GM11168 (cell line): ENCODE measurements around the gene CCDC85A.

Experiments used
- in situ Hi-C: fragments of 300-500 bp; cut with MboI; formaldehyde crosslinking; loops from one replicate; pipeline ENCODE4 v1.12.0; 2022; ENCODE audit warnings: low sequenced_read_pairs; ENCODE audit not compliant: unreplicated experiment

CCDC85A gene

DNA sequence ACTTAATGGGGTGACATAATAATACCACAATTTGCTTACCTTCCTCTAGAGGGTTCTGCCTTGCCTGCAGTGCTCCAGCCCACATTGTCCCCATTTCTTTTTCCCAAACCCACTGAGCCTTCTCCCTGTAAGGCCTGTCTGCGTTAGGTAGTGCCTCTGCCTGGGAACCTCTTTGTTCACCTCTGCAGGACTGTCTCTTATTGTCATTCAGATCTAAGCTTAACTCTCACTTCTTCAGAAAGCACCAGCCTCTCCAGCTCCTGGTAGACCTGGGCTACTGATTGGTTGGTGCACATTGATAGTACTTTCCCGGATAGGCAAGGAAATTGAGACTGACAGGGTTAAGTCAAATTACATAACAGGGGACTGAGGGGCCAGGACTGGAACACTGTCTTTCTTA lies 49.1 kb downstream of the CCDC85A start:
- in situ Hi-C loops, result no loop called here

DNA sequence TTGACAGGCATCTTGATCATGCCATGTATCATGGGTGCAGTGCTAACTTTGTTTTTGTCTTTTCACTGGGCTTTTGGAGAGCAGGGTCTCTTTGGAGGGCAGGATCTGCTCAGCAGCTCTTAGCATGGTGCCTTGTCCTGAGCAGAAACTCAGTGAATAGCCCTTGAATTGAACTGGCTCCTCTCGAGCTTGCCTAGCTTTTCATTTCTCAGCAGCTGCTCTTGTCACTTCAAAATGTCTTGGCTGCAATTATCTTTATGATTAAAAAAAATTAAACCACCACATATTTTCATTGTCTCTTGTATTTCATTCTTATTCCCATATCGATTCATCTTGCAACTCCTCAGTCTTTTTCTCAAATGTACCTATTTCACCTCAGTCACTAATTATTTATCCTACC lies 50.5 kb downstream of the CCDC85A start:
- in situ Hi-C loops, result no loop called here

DNA sequence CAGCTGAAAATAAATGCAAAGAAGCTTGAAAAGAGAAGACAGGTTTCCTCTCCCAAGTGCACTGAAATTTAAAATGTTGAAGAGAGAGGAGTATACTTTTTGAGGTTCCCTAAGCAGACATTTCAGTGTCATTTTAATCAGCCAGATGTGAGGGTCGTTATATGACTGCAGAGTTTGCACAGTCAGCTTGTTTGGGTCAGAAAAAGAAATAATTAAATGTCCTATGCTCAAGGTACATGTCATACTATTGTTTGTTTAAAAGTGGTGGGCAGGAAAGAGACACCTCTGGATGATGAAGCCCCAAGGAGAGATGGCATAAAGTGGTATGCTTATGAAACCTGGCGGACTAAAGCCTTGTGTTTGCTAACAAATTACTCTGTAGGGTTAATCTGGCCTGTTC lies 55.2 kb downstream of the CCDC85A start:
- in situ Hi-C loops, result no loop called here

DNA sequence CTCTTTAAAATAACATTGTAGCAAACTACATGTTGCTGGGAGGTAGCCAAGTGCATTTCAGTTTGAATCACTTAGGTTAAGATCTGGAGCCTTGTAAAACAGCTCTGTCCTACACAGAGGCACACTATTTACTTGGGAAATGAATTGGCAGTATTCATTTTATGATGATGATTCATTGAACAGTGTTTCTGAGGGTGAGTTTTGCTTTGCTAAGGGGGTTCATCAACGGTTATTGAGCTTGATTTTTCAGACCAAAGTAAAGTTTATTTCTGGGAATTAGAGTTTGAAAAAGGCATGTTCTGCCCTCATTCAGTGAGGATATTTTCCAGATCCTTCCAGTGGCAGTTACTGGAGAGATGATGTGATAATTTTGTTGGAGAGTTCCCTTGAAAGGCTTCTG lies 55.6 kb downstream of the CCDC85A start:
- in situ Hi-C loops, result no loop called here

DNA sequence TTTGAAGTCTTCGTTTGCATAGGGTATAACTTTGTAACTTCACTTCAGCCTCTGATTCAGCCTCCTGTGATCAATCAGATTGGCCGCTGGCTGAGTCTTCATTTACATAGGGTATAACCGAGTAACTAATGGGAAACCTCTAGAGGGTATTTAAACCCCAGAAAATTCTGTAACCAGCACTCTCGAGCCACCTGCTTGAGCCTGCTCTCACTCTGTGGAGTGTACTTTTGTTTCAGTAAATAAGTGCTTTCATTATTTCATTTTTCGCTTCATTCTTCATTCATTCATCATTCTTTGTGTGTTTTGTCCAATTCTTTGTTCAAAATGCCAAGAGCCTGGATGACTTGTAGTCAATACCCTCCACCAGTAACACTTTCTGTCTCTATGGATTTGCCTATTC lies 56.4 kb downstream of the CCDC85A start:
- in situ Hi-C loops, result no loop called here

DNA sequence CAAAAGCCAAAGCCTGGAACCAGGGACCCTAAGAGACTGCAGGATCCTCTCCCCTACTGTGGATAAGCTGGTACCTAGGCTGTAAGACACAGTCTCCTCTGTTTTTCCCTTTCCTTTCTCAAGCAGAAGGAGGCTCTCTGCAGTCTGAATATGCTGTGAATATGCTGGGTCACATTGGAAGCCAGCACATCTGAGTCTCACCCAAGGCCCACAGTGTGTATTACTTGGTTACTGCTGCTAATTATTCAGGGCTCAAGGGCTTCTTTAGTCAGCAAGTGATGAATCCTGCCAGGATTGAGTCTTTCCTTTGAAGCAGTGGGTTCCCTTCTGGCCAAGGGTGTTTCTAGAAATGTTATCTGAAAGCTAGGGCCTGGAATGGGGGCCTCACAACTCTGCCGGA lies 60.7 kb downstream of the CCDC85A start:
- in situ Hi-C loops, result no loop called here

DNA sequence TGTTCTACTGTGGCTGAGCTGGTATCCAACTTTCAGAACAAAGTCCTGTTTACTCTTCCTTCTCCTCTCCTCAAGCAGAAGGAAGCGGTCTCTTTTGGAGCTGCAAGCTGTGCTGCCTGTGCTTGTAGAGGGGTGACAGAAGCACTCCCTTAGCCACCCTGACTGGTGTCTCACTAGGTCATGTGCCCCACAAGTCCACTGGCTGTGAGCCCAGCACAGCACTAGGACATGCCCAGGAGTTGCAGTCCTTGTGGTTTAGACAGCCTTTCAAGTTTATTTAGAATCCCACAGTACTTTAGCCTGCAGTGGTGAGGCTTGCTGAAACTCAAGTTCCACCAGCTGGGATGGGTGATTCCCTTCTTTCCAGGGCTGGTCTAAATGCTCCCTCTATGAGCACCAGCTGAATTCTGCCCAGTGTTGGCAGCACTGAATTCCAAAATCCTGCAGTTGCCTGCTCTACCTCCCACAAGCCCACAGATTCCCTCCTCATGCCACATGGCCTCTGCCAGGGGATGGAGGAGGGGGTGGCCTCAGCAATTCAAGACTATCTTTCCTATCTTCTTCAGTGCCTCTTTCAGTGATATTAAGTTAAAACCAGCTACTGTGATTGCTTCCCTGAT lies 61.2 kb downstream of the CCDC85A start:
- in situ Hi-C loops, result no loop called here

DNA sequence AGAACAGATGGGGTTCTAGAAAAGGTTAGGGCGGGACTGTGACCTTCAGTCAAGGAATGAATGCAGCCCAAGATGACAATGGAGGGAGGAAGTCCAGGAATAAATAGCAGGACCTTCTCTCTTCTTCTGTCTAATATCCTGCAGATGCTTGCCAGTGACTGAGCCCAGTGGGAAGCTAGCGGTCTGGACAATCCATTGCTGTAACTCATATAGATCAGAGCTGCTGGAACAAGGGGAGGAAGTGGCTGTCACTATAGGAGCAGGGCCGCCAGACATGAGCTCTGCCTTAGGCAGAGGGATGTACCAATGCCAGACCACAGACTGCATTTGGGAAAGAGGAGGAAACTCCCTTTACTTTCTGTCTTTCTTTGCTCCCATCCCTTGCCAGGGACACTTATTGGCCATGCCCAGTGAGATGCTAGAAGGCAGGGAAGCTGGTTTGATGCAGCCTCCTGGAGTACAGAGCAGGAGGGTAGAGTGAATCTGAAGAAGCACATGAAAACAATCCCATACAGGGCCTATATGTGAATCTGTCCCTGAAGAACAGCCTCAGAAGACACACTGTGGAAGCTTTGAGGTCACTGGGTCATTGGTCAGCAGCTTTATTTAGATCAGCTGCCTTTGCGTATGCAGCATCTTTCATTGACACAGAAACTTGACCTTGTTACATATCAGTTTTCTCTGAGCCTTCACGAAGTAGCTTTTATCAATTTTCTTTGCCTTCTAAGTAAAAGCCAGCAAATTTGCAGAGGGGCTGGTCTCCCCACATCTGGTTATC lies 65.4 kb downstream of the CCDC85A start:
- in situ Hi-C loops, result no loop called here

DNA sequence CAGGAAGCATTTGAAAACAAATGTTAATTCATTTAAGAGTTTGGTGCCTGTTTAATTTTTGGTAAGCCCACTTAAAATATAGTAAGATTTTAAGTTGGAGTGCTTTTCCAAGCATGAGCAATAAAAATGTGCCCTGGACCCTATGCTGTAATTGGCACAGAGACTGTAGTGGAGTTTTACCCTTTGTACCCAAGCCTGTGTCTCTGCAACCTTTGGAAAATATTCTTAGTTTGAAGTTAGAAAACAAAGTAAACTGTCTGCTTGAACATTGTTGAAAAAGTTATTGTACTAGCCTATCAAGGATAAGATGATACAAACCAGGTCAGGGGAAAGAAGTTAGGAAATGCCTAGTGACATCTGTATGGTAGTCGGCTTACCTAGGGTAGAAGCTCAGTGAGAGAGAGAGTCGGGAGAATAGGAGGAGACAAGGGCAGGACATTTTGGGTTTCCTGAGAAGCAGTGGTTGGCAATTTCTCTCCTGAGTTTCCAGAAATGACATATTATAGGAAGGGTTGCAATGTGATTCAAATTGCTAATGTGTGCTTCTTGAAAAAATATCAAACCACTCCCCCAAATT lies 66.5 kb downstream of the CCDC85A start:
- in situ Hi-C loops, result no loop called here

DNA sequence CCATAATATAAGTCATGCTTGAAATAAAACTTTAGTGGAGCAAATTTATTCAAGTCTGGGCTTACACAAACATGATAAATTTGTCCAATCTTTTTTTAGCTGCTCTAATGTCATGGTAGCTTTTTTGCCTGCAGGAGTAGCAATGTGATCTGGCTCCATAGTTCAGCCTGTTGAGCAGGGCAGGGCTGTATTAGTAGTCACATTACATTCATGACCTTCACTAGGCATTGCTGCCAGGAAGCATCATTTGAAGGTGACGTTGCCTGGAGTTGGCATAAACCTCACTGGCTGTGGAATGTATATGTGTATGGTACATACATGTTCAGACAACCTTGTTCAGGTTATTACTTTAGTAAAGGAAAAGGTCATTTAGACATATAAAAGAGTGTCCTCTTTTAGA lies 76.6 kb downstream of the CCDC85A start:
- in situ Hi-C loops, result no loop called here

DNA sequence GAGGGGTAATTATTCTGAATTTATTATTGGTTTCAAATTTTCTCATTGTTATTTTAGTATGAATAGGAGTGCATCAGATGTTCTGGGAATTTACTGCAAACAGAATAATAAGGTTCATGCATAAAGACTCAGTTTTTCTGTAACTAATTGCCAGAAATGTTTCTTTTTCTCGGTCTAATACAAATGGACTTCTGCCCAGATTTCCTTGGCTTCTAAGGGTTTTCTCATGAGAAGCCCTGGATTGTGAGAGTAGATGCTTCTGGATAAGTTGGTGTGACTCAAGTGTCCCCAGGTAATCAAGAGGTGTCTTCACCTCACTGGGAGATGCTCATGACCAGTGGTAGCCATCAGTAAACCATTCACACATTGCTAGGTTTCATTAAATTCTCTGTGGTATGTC lies 78.5 kb downstream of the CCDC85A start:
- in situ Hi-C loops, result no loop called here

DNA sequence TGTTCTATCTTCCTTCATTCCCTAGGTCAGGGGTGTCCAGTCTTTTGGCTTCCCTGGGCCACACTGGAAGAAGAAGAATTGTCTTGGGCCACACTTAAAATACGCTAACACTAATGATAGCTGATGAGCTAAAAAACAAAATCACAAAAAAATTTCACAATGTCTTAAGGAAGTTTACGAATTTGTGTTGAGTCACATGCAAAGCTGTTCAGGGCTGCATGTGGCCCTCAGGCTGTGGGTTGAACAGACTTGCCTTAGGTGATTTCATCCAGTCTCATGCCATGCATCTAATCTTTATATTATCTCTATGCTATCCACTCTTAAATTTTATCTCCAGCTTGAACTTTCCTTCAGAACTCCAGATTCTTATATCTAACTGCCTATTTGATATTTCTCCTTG lies 80.1 kb downstream of the CCDC85A start:
- in situ Hi-C loops, result no loop called here

DNA sequence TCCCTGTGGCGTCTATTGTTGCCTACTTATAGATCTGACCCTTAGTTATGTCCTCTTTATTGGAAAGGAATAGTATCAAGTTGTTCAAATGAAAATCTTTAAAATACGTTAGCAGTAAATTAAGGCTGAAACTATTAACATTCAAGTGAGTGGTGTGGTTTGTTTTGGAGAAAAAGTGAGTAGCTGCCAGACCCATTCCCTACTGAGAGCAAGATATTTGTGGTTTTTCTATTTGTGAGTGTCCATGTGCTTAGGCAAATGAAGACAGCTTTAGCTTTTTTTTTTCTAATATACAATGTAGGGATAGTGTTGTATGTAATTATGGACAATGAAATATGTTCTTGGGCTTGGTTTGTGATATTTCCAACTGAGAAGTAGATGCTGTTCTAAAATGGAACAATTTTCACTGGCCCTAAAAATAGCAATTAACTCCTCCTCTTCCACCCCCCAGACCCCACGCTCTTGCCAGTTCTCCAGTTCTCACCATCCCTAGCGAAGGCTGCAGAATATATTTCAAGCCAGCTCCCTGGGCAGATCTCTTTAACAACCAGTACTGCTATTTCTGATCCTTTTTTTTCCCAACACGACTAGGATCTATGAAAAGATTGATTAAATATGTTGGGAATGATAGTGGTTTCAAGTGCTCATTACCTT lies 83.1 kb downstream of the CCDC85A start:
- in situ Hi-C loops, result no loop called here

DNA sequence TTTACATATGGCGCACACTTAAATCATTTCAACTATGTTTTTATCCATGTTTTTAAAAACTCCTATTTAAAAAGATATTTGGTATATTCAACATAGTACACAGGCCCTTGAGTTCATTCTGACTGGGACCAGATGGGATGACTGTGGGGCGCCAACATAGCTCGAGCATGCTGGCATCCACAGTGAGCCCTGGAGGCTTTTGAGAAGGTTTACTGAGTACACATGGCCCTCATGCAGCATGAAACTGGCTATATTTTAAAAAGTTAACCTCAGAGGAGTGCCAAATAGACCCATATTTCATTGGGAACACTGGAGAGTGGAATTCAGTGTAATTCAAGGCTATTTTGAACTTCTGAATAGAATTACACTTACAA lies 83.6 kb downstream of the CCDC85A start:
- in situ Hi-C loops, result no loop called here

DNA sequence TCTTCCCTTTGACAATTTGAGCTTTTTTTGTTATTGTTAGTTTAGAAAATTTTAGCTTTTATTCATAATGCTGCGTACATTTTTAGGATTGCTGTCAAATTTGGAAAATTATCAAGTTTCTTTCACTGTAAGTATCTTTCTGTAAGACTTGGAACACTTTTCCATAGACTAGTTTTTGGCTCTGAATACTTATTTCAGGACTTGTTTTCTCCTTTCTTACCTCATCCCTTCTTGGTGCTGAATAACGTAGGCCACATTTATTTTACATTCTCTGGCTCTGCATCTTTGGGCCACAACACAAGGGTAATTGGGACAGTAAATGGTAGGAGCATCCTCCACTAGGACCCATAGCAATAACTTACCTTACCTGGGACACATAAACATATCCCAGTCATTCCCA lies 85.1 kb downstream of the CCDC85A start:
- in situ Hi-C loops, result no loop called here

DNA sequence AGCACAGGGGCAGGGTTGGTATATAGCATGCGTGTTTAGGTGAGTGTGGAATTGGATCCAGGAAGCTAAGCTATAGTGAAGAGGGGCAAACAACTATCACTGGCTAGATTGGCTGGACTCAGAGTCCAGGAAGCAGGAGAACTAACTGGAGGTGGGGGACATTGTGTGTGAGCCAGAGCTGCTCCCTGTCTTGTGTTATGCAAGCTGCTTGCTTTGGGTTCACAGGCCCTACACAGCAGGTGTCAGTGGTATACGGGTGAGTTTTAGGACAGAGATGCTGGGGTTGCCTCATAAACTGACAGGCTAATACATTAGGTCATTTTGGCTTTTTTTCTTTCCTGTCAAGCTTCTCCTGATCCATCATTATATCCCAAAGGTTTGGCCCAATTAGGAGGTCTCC lies 87.5 kb downstream of the CCDC85A start:
- in situ Hi-C loops, result no loop called here

DNA sequence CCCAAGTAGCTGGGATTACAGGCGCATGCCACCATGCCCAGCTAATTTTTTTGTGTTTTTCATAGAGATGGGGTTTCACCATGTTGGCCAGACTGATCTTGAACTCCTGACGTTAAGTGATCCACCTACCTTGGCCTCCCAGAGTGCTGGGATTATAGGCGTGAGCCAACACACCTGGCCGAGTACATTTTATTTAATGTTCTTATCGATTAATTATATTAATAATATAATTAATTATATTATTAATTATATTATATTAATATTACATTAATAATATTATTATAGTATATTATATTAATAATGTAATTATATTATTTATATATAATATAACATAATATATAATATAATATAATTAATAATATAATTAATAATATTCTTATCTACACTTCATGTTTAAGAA lies 101.4 kb downstream of the CCDC85A start:
- in situ Hi-C loops, result no loop called here

DNA sequence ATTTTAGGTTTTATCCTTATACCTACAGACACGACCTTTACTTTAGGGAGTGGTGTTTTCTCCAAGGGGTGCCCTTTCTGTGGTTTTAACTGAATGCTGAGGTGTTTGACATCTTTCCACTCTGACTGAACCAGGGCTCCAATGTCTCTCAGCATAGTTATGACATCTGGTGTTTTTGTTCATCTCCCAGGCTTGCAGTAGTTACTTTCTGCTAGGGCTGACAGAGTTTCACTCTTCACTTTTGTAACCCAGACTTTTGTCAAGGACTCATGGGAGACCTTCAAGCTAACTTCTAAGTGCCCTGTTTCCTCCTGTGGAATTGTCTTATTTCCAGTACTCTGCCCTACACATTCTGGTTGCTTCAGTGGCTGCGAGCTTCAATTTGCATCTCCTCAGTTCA lies 103.1 kb downstream of the CCDC85A start:
- in situ Hi-C loops, result no loop called here

DNA sequence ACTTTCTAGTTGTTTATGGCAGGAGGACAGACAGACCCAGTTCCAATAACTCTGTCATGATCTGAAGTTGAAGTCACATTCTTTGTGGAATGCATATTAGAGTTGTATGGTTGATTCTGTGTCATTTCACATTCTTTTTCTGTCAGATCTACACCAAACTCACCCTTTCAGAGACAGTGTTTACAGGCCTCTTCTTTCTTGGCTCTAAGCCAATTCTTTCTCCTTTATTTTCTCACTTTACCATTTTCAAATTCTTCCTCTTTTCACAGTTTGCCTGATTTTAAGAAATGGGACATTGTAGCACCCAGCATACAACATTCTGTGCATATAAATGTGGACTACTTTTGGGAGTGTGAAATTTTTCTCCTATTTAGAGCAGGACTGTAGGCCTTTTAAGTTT lies 103.7 kb downstream of the CCDC85A start:
- in situ Hi-C loops, result no loop called here

DNA sequence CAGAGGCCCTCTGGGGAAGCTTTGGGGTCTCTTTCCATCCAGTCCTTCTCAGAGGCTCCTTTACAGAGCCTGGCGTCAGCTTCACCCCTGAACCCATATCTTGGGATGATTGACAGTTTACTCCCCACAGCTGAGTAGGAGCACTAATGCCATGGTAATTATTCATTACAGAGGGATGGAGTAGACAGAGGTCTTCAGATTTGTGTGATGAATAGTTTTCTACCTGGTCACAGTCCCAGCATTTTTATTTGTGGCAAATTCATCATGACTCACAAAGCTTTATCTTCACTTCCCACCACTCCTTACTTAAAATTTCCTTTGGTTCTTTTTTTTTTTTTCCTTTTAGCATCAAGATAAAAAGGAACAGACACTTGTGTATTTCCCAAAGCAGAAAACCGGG lies 104.2 kb downstream of the CCDC85A start:
- in situ Hi-C loops, result no loop called here

DNA sequence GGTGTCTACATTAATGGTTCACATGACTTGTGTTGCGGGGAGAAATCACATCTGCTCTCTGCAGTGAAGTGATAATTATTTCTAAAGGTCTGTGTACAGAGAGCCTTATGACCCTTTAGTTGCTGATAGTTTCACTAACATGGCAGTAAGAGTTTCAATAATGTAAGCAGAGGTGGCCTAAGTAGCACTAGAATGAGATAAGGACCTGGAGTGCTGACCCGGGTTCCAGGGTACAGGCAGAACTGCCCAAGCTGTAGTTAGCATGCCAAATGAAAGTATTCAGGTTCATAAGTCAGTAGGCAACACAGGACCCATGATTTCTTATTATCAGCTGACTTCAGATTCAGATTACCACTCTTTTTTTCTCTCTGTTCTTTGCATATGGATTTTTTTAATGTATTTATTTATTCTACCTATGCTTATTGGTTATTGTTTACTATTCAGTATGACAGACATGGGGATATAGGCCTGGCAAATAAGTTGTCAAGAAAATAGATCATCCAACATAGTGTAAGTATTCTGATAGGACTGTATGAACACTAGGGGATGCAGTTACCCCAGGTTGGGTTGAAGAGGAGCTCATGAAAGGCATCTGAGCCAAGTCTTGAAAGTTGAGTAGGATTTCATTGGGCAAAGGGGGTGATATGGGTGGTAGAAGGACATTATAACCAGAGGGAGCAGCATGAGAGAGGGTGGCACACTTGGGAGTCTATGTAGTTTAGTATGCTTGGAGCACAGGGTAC lies 105.2 kb downstream of the CCDC85A start:
- in situ Hi-C loops, result no loop called here
